Retina (tissue), 1 donor: ENCODE data around the gene TTC27.
A peak's percentile ranks its signal among the peaks of the same experiment; 100 is the strongest.
"Not testable (repeated sequence)": the region's sequence is repeated elsewhere in the genome, so short reads cannot be mapped to it uniquely, and the experiment has no call there.

Source experiments
- DNase-seq: peaks from one replicate; pipeline ENCODE4 v3.0.0-alpha.2; 2016

Gene TTC27

DNA sequence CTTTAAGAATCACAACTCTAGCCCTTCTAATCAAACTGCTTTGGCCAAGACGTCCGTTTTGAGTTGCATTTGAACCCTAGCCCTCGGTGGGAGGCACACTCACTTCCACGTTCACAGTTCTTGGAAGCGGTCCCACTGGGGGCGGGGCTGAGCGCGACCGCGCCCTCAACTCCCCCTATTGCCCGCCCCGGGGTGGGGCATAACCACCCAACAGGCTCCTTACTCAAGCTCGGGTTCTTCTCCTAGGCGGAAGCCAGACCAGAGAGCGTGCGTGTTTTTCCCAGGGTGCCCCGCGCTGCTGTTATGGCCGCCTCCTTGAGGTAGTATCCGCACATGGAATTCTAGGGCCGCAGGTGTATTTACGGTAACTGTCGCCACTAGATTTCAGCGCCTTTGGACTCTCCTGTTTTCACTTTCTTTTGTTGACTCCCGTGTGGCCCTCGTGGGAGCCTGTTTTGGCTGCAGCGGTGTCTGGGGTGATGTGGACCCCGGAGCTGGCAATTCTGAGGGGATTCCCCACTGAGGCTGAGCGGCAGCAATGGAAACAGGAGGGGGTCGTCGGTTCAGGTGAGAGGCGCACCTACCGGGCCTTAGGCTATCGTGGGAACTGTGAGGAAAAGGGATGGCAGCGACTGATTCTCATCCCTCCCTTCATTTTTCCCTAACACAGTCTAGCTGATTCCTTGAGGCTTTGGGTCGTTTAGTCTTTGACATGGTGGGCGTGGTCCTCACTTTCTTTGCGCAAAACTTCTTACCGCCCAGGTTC, at the start of gene TTC27:
TSS of gene TTC27 (plus strand) at position 237 of the 766 bp plus-strand sequence. CDS start at position 480, 243 bp downstream.
- peak; percentile 93 for DNase-seq

DNA sequence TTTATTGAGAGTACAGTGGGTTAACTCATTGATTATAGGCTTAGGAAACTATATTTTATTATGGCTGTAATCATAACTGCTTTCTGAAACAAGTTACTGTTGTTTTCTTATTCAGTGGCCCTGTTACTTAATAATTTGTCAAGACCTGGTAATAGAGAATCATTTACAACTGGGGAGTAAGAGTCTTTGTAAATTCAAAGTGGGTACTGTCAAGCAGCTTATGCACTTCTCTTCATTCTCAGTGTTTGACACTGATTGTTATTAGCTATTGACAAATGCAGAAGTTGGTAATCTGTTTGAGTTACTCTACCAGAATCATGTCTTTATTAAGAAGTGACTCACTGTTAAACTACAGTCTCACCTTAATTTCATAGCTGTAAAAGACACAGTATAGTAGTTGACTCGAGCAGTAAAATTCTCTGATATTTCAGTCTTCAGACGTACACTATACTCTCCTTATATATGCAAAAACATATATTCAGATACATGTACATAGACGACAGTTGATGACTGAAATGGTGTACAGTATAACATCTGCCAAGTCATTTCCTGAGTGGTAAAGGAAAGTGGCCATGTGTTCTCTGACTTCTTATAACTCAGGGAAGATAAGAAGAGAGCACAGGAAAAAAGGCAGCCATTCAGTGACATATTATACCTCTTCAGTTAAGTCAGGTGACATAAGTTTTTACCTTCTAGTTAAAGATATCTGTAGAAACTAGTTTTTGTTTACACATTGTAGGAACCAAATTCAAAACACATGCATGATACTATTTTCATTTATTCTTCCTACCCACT, 36.0 kb upstream of the TTC27 start:
- DNase-seq: no peak

DNA sequence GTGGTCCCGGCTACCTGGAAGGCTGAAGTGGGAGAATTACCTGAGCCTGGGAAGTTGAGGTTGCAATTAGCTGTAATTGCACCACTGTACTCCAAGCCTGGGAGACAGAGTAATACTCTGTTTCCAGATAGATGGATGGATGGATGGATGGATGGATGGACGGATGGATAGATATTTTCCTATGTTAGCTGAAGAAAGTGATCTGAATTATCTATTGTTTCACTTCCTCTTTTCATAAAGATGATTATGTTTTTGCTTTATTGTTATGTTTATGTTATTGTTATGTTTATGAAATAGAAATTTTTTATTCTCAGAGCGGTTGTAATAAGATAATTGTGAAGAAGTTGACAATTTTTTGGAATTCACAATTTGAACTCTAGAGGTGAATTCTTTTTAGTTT, 33.3 kb upstream of the TTC27 start:
- DNase-seq: no peak

DNA sequence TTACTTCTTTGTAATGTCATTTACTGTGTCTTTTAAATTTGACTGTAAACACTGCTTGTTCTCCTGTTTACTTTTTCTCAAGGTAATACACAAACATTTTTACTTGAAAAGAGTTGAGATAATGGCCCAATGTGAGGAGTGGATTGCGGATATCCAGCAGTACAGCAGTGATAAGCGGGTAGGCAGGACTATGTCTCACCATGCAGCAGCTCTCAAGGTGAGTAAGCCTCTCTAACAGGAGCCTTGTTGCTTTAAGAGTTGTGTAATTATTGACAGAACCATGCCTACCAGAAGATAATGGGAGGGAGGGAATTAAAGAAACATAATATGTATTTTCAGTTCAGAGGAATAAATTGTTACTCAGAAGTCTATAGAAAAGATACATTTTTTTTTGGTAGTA, 16.5 kb upstream of the TTC27 start:
- no peak for DNase-seq

DNA sequence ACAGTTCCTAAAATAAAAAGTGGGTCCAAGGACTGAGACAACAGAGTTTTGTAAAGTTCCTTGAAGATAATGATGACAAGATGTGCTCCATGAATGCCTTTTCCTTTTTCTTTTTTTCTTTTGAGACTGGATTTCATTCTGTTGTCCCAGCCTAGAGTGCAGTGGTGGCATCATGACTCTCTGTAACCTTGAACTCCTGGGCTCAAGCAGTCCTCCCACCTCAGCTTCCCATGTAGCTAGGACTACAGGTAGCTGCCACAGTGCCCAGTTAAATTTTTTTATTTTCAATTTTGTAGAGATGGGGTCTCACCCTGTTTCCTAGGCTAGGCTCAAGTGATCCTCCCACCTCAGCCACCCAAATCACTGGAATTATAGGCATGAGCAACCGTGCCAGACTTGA, 16.1 kb upstream of the TTC27 start:
- DNase-seq: no peak

DNA sequence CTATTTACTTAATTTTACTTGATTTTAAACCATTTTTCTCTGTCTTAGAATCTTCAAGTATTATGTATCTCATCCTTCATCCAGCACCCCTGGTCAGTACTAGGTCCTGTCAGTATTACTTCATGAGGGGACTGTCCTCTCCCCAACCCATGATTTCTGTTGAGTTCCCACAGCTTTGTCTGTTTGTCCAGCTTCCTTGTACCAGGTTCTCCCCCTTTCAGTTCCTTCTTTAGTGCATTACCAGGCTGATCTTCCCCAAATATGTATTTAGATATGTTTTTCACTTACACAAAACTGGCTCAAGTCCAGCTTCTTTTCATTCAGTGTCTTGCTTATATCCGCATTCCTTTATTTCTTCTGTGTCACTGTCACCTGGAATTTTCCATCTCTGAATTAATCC, 13.8 kb upstream of the TTC27 start:
- DNase-seq: no peak

DNA sequence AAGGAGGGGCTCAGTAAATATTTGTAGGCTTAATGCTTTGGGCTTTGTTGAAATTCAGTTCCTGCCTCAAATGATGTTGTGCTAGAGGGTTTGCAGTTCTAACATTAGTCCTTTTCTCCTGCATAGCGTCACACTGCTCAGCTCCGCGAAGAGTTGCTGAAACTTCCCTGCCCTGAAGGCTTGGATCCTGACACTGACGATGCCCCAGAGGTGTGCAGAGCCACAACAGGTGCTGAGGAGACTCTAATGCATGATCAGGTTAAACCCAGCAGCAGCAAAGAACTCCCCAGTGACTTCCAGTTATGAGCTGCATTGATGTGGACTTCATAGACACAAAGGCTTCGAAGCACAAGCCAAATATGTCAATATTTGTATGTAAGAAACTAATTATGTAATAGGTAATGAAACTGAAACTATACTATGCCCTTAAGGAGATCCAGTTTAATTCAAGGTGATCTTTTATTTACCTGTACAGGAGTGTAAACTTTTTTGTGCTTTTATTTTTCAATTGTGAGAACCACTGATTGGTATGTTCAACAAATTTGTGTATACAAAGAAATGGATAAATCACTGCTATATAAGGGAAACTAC, 10.2 kb upstream of the TTC27 start:
- DNase-seq: no peak

DNA sequence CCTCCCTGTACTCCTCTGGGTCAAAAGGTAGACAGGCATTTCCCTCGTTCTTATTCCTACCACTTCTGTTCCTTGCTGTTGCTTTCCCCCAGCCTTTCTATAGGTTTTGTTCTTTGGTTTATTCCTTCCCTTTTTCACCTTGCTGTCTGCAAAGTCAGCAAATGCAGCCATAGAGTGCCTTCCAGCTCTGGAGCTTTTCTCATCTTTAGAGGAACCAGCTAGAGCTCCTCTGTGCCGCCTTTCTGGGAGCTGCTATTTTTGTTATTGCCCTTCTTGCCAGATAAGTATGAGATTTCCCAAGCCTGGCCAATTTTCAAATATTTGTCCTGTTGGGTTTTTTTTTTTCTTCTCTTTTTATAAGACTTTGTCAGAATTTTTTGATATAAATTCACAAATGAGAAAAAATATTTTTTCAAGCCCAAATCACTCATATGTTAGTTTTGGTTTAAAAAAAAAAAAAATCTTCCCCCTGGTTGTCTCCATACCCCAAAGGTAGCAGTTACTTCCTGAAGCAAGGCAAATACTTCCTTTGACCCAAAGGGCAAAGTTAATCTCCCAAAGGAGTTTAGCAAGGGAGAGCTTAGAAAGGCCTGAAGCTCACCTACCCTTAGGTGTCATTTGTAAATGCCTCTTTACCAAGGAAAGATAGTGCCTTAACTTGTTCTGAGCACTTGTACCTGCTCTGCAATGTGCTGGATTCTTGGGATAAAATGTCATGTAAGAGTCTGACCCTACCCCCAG, 5.1 kb upstream of the TTC27 start:
- no peak for DNase-seq

DNA sequence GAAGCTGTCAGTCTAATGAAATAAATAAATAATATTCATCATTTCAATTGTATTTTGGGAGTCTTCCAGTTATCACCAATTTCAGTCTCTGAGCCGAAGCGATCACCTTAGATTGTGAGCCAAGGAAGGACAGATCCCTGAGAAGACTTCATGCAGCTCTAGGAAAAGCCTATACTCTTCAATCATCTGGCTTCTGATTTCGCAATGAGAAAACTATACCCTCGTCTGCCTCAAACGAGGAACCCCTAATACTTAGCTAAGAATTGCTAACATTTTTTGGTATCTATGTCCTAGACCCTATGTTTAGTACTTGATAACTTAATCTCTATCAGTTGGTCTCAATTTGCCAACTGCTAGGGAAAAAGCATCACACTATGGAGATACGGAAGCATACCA, 4.5 kb upstream of the TTC27 start:
- no peak for DNase-seq

DNA sequence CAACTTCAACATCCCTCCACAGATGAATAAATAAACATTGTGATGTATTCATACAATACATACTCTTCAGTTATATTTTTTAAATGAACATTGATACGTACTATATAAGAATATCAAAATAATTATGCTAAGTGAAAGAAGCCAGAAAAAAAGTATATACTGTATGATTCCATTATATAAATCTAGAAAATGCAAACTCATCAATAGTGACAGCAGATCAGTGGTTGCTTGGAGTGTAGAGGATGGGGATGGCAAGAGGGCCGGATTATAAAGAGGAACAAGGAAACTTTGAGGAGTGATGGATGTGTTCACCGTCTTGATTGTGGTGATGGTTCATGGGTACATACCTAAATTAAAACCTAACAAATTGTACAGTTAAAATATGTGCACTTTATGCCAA, 3.0 kb upstream of the TTC27 start:
- DNase-seq: no peak

DNA sequence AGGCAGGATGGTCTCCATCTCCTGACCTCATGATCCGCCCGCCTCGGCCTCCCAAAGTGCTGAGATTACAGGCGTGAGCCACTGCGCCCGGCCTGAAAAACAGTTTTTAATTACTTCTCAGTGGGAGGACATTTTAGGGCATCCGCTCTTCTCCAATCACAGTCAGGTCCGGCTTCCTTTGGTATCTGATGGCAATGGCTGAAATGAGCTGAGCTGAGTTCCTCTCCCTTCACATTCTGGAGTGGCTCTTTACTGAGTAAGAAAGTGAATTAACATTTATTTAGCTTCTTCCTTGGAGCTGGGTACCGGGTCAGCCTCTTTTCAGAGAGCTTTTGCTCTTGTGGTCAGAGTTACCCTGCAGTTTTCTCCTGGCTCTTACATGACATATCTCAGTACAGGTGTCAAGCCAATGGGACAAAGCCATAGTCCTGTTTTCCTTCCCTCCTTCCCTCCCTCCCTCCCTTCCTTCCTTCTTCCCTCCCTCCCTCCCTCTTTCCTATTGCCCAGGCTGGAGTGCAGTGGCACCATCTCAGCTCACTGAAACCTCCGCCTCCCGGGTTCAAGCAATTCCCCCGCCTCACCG, 1.1 kb upstream of the TTC27 start:
- DNase-seq: no peak

DNA sequence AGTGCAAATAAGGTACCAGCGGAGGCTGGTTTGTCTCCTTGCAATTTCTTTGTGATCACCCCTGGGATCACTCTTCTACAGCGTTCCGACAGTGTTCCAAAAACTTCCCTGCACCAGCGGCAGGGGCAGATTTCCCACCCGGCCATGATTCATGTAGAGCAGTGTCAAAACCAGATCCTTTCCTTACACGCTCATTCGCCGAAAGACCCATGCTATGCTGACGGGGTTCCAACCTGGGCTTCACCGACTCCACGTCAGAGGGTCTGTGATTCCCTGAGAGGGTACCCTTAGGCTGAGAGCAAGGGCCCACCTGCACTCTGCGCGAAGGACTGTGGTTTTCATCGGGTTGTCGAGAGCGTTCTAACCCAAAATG, 423 bp upstream of the TTC27 start:
- DNase-seq: no peak

DNA sequence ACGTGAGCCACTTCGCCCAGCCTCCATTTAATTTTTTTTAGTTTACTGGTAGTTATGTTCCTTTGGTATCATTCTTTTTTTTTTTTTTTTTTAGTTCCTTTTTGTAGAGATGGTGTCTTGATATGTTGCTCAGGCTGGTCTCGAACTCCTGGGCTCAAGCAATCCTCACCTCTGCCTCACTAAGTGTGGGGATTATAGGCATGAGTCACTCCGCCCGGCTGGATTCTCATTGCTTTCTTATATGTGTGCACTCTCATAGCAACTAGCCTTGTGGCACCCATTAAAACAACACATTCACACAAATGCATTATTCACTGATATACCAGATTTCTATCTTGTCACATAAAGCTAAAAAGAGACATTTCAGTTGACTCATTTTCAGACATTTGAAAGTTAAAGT, 4.2 kb downstream of the TTC27 start:
- DNase-seq: no peak

DNA sequence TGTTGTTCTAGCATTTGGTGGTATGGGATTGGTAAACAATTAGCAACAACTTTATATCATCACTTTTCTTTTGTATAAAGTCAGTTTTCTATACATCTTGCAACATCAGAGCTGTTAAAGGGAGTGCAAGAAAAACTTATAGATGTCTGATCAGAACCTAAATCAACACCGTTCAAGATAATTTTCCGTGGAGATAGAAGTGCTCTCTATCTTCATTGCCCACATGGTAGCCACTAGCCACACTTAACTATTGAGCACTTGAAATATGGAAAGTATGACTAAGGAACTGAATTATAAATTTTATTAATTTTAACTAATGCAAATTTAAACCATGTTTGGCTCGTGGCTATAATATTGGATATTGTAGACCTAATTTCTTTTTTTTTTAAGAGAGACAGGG, 5.2 kb downstream of the TTC27 start:
- no peak for DNase-seq

DNA sequence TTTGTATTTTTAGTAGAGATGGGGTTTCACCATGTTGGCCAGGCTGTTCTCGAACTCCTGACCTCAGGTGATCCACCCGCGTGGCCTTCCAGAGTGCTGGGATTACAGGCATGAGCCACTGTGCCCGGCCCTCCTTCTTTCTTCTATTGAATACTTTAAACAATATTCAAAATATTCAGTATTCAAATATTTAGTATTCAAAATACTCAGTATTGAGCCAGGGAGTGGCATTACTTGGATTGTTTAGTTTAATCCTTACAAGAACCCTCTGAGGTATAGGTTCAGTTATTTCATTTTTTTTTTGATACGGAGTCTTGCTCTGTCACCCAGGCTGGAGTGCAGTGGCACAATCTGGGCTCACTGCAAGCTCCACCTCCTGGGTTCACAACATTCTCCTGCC, 10.7 kb downstream of the TTC27 start:
- not testable (repeated sequence) for DNase-seq

DNA sequence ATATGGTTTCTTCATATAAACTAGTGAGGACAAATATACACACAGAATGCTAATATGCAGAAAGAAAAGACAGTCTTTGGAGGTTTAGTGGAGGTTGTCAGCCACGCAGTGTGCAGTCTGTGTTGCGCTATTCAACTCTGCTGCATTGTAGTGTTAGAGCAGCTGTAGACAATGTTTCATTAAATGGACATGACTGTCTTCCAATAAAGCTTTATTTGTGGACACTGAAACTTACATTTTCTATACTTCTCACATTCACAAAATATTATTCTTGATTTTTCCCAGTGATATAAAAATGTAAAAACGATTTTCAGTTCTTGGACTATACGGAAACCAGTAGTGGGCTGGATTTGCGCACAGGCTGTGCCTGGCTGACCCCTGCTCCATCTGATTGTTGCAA, 13.3 kb downstream of the TTC27 start:
- no peak for DNase-seq

DNA sequence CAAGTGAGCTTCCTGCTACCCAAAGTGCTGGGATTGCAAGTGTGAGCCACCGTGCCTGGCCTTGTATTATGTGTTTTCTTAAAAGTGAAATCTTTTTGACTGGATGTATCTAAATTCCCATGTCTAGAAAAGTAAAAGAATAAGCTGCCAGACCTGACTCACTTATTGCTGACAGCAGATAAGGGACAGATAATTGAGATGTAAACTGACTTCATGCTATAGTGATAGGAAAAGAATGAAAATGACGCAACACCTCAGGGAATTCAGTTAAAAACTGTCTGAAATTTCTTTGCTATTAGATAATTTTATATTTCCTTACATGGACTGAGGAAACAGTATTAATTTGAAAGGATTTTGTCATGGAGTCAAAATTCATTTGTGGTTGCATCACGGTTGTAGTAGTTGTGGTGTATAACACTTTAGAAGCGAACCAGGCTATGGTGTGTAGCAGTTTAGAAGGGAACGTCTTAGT, 19.4 kb downstream of the TTC27 start:
- no peak for DNase-seq

DNA sequence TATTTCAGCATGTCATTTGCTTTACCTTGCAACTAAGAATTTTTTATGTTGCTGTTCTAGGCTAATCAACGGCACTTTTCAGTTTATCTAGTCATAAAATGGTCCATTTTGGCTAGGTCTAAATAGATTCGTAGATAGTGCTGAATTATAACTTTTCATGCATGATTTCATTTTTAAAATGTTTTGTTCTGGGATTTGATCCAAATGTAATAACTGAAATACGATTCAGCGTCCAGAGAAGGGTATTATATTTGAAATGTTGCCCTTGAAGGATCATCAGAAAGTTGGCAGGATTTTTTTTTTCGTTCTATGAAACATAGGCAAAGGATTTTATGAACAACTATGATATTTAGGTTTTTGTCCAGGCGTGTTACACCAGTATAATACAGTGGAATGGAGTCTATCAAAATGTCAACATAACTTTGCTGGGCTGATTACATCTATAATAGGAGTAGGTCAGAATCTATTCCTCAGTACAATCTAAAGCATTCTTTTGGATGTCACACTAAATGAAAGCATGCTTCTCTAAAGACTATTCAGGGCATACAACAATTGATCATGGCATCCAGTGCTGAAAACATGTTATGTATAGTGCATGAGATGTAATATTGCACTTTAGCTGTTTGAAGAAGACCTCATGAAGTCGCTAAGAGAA, 24.8 kb downstream of the TTC27 start:
- no peak for DNase-seq

DNA sequence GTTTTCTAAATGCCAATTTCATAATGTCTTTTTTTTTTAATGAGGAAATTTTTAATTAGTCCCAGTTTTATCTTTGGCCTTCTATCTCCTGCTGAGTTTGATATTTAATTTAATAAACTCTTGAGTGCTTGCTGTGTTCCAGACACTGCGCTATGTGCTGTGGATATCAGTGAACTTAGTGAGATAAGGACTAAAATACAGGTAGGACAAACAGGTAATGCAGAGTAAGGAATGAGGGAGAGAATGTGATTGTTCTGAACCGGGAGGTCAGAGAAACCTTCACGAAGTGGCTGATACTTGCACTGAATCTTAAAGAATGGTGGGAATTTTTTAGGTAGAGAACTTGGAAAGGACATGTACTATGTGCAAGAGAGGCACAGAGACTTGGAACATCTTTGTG, 28.2 kb downstream of the TTC27 start:
- no peak for DNase-seq

DNA sequence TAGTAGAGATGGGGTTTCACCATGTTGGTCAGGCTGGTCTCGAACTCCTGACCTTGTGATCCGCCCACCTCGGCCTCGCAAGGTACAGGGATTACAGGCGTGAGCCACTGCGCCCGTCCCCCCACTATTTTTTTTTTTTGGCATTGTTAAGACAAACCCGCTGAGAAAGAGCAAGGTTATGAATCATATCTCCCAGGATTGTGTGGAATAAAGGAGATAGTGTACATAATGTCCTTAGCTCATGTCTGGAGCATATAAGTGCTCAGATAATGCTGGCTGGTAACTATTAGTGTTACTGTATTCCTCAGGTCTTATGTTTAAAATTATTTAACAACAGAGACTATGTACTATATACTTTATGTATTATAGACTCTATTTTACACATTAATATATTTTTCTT, 36.0 kb downstream of the TTC27 start:
- DNase-seq: no peak

DNA sequence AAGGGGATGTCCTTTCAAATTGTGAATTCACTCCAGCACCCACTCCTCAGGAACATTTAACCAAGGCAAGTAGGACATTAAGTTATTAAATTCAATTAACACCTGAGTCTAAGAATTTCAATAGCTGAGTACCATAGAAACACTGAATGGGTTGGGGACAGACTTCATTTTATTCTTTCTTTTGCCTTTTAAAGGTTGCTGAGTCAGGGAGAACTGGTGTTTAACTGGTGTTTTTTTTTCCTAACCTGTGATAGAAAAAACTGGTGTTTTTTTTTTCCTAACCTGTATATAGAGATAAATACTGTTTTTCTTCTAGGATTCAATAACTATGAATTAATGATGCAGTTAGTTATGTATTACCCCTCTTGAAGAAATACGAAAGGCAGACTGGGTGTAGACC, 38.9 kb downstream of the TTC27 start:
- DNase-seq: no peak

DNA sequence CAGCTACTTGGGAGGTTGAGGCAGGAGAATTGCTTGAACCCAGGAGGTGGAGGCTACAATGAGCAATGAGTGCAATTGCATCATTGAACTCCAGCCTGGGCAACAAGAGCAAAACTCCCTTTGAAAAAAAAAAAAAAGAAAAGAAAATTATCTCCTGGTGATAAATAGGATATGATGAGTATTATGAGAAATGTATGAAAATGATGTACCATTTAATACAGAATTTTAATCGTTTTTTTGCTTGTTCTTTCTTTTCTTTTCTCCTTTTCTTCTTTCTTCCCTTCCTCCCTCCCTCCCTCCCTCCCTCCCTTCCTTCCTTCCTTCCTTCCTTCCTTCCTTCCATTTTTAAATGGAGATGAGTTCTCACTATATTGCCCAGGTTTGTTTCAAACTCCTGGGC, 40.4 kb downstream of the TTC27 start:
- no peak for DNase-seq
